ENCODE measurements around the gene ANKRD28.
"Not testable (repeated sequence)": the region's sequence is repeated elsewhere in the genome, so short reads cannot be mapped to it uniquely, and the experiment has no call there.

The ANKRD28 gene

DNA sequence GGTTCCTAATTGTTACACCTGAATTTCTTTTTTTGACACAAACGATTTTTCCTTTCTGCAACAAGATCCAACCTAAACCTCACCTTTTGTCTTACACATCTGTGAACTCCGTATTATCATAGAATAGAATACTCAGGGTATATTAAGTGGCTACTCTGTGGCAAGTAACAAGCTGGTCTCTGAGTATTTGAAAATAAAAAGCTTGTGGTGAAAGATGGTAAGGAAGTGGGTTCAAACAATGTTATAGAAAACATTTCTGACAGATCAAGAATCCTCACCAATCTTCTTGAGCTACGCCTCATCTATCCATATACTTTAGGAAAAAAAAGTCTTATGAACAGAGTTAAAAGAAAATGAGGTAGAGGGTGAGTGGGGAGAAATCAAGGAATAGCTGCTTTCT is 3.5 kb upstream of the ANKRD28 start:
- no peak for DNase-seq

- no peak for DNase-seq
These were observed 3.0 kb upstream of the ANKRD28 start for GRCh38 chr3:15800780-15801179.

- DNase-seq, result no peak
These were observed 2.5 kb upstream of the ANKRD28 start for GRCh38 chr3:15800327-15800726.

DNA sequence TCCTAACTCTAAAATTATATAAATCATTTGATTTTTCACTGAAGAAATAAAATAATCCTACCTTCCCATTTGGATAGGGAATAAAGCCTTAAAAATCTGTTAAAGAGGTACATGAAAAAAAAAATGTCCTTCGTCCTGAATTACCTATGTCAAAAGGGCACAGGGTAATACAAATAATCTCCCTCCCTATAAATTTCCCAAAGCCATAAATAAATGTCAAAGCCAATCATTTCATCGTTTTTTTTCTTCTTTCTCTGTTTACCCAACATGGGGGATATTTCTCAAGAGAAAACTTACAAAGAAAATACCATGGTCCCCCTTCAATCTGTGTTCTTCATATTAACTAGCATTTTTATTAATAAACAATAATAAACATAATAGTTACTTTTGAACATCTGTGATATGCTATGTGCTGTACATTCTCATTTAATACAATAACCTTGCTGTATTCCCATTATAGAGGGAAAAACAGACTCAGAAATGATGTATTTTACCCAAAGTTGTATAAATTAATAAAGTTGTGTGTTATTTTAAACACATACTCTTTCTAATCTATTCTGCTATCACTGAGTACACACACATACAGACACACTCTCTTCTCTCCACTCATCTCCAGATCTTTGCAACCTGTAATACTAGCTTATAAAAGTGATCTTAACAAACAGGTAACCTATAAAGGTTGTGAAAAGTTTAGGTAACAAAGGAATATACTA is 910 bp upstream of the ANKRD28 start:
- no peak for DNase-seq

DNA sequence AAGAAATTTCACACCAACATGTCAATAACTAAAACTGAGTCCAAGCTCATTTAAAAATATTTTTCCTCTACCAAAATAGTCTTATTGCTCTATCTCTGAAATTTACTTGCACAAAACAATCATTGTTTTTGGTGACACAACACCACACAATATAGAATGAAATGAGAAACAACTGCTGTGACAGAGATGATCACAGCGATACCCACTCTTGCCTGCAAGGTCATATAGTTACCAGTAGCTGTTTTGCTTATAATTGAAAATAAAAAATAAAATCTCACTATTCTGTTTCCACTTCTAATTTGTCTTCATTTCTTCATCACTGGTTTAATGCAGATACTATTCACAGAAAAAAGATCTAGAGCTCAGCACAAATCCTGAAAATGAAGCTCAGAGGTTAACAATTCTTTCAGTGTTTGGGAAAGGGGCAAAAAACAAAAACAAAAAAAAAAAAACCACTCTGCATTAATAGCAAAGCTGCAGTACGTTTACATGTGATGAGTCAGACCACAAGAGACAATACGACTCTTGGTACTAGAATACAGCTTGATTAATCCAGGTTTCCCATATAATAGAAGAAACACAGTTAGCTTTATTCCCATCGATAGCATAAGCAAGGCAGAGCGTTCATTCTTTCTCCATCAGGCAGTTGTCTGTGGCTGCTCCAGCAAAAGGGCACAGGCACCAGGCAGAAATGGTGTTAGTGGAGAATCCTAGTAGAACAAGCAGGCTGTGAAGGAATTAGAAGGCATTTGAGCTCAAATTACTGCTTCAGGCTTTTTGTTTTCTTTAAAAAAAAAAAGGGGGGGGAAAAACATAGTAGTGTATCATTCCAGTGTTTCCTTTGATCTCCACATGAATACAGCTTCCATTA is 773 bp downstream of the ANKRD28 start:
- DNase-seq, result peak; percentile 69

GRCh38 chr3:15796331-15796730 is 1.4 kb downstream of the ANKRD28 start:
- DNase-seq, result no peak

GRCh38 chr3:15795651-15796308 is 2.0 kb downstream of the ANKRD28 start:
- DNase-seq, result peak; percentile 56

DNA sequence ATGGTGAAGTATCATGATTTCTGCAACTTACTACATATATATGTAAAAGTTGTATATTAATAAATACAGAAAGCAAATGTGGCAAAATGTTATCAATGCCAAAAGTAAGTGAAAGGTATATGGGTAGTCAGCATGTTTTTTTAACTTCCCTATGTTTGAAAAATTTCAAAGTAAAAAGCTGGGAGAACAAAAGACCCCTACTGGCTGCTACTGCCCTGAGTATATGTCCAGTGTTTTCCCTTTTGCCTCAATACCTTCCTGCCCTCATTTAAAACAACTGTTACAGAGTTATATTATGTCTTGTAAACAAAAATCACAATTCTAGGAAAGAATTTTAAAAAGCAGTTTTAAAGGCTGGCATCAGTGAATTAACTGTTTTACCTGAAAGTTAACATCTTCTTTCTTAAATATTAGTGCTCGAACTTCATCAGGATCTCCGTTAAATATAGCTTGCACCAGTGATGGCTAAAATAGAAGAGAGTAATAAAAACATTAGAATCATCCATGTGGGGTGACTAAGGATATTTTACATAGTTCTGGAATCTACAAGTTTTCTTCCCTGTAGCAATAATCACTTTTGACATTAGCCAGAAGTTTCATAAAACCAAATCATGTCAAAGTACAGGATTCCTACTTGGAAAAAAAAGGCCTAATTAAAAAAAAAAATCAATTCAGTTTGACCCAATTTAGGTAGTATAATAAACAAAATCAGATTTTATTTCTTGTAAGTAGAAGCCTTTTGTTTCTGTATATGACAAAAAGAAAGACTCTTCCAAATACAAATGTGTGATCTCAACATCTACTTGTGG is 2.7 kb downstream of the ANKRD28 start:
- no peak for DNase-seq

DNA sequence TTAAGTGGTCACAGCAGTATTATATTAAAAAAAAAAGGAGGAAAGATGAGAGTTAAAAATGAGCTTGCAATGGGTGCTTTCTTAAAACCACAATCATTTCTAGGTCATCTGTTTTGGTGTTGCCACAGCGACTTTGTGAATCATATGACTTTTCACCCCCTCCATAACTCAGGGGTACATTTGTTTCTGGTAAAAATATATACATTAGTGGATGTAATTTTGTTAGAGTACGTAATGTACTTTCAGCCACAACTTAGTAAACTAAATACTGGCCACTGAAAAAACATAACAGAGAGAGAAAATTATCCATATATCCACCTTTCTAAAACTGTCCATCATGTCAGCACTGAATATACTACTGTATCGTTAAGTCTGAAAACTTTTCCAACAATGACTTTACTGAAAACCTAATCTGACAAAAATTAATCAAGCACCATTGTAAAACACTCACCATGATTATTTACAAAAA is 3.4 kb downstream of the ANKRD28 start:
- no peak for DNase-seq

- no peak for DNase-seq
These were observed 6.3 kb downstream of the ANKRD28 start for GRCh38 chr3:15791525-15791924.

DNA sequence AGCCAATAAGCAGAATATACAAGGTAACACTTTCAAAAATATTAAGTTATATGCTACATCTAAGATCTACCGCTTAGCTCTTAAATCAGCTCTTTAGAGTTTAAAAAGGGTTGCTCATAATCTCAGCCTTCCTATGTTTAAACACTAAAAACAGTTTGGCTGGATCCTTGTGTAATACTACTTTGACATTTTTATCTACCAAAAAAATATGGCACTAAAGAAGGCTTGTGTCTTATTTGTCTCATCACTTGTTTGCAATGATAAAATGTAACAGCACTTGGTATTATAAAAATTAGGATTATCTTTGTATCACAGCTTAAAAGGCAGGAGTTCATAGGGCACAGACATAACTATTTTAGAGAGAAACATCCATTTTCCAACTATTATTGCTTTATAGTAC is 9.8 kb downstream of the ANKRD28 start:
- DNase-seq, result no peak

- no peak for DNase-seq
These were observed 10.3 kb downstream of the ANKRD28 start for GRCh38 chr3:15787526-15787925.

- no peak for DNase-seq
These were observed 14.3 kb downstream of the ANKRD28 start for GRCh38 chr3:15783361-15783969.

GRCh38 chr3:15782429-15782828 is 15.3 kb downstream of the ANKRD28 start:
- DNase-seq, result no peak

- DNase-seq, result no peak
These were observed 16.0 kb downstream of the ANKRD28 start for GRCh38 chr3:15781637-15782402.

GRCh38 chr3:15781131-15781530 is 16.6 kb downstream of the ANKRD28 start:
- no peak for DNase-seq

- DNase-seq, result no peak
These were observed 18.7 kb downstream of the ANKRD28 start for GRCh38 chr3:15779111-15779510.

GRCh38 chr3:15778332-15778858 is 19.4 kb downstream of the ANKRD28 start:
- no peak for DNase-seq

- DNase-seq, result not testable (repeated sequence)
These were observed 22.7 kb downstream of the ANKRD28 start for GRCh38 chr3:15774931-15775560.

- no peak for DNase-seq
These were observed 26.3 kb downstream of the ANKRD28 start for GRCh38 chr3:15771444-15771843.
